Panc1 (cell line): ENCODE measurements around the gene BAG1.

Source experiments
- CTCF ChIP-seq: fragments of 450-650 bp; IDR thresholded peaks from 2 replicates; pipeline ENCODE4 v1.5.1; 2017; ENCODE audit warnings: mild to moderate bottlenecking
- POLR2AphosphoS5 ChIP-seq: IDR thresholded peaks from 2 replicates; pipeline ENCODE4 v1.6.1; 2012; ENCODE audit warnings: mild to moderate bottlenecking, low read depth, low read length, moderate library complexity
- TCF7L2 ChIP-seq: IDR thresholded peaks from 2 replicates; pipeline ENCODE4 v1.6.1; 2011; ENCODE audit warnings: mild to moderate bottlenecking, low read depth, low read length, inconsistent platforms

GRCh38 chr9:33291031-33291397 lies 26.5 kb upstream of the BAG1 start:
- TF ChIP-seq CTCF (no peak), TCF7L2 (no peak), POLR2AphosphoS5 (no peak)
